IMR-90 (cell line): ENCODE results near the gene PPP1R15A. TPM values are rescaled to one million over a fixed set of nuclear protein-coding genes. Genes with fewer than 3 reads are reported as not detected.

Source experiments
- ATAC-seq: fragments of 200-7000 bp; cut with Tn5 transposase; 2 replicates; pipeline ENCODE4 v1.9.1; 2020; ENCODE audit warnings: low read depth, mild to moderate bottlenecking, moderate library complexity
- BruUV-seq: library from RNA; stranded (reverse); fragments of 400-500 nt; replicated peaks from 2 replicates; lab custom pipeline; 2021; lab: Mats Ljungman, UMichigan
- CTCF ChIA-PET: fragments of 300-600 bp; formaldehyde crosslinking; extraction: SDS; loops from one replicate; lab custom pipeline; 2021; ENCODE audit warnings: antibody characterized with exemption; lab: Yijun Ruan, JAX
- POLR2A ChIA-PET: fragments of 300-600 bp; sonication (Branson Sonifier 250); formaldehyde crosslinking; loops from one replicate; lab custom pipeline; 2022; ENCODE audit warnings: antibody characterized with exemption; ENCODE audit not compliant: unreplicated experiment; lab: Charles Lee
- DNase-seq: peaks from one replicate; pipeline ENCODE4 v3.0.0; 2013
- H2AFZ ChIP-seq: replicated peaks from 2 replicates; pipeline ENCODE3; 2013; ENCODE audit warnings: low read length, mild to moderate bottlenecking; ENCODE audit not compliant: poor library complexity
- H2AK5ac ChIP-seq: 2 replicates; pipeline ENCODE4 v1.6.1; 2013; ENCODE audit warnings: low read depth, low read length, inconsistent platforms
- H2AK9ac ChIP-seq: replicated peaks from 2 replicates; pipeline ENCODE3; 2013; ENCODE audit warnings: mild to moderate bottlenecking, low read depth, low read length, moderate library complexity; ENCODE audit not compliant: poor library complexity
- H2BK120ac ChIP-seq: 2 replicates; pipeline ENCODE4 v1.6.1; 2013; ENCODE audit warnings: low read depth, low read length, inconsistent platforms
- H2BK15ac ChIP-seq: 3 replicates; pipeline ENCODE4 v1.6.1; 2013; ENCODE audit warnings: low read depth, low read length, inconsistent platforms
- H2BK20ac ChIP-seq: 2 replicates; pipeline ENCODE4 v1.6.1; 2013; ENCODE audit warnings: low read depth, mild to moderate bottlenecking, inconsistent platforms, low read length, moderate library complexity
- H2BK5ac ChIP-seq: 2 replicates; pipeline ENCODE4 v1.6.1; 2013; ENCODE audit warnings: mild to moderate bottlenecking, low read depth, low read length, inconsistent platforms; ENCODE audit not compliant: poor library complexity, severe bottlenecking
- H3K14ac ChIP-seq: replicated peaks from 2 replicates; pipeline ENCODE4 v1.6.1; 2013; ENCODE audit warnings: low read depth, low read length, inconsistent platforms
- H3K18ac ChIP-seq: 2 replicates; pipeline ENCODE4 v1.6.1; 2013; ENCODE audit warnings: low read depth, low read length, control low read depth
- H3K23ac ChIP-seq: 2 replicates; pipeline ENCODE4 v1.6.1; 2013; ENCODE audit warnings: low read depth, low read length, inconsistent platforms
- H3K27ac ChIP-seq: 2 replicates; pipeline ENCODE4 v1.5.1; 2013; ENCODE audit warnings: mild to moderate bottlenecking, control low read depth, low read length; ENCODE audit not compliant: insufficient read depth
- H3K27me3 ChIP-seq: 2 replicates; pipeline ENCODE4 v1.6.1; 2013; ENCODE audit warnings: low read length; ENCODE audit not compliant: control insufficient read depth, insufficient read depth
- H3K36me3 ChIP-seq: 2 replicates; pipeline ENCODE4 v1.6.1; 2013; ENCODE audit warnings: low read length, mixed read lengths; ENCODE audit not compliant: control insufficient read depth, insufficient read depth
- H3K4ac ChIP-seq: 2 replicates; pipeline ENCODE4 v1.6.1; 2013; ENCODE audit warnings: low read depth, low read length, inconsistent platforms
- H3K4me1 ChIP-seq: 2 replicates; pipeline ENCODE4 v1.6.1; 2013; ENCODE audit warnings: low read length, mixed read lengths; ENCODE audit not compliant: control insufficient read depth, insufficient read depth
- H3K4me2 ChIP-seq: 2 replicates; pipeline ENCODE4 v1.6.1; 2013; ENCODE audit warnings: low read depth, mild to moderate bottlenecking, control low read depth, low read length, moderate library complexity
- H3K4me3 ChIP-seq: 2 replicates; pipeline ENCODE4 v1.5.1; 2013; ENCODE audit warnings: low read depth, mild to moderate bottlenecking, control low read depth, low read length, moderate library complexity; ENCODE audit not compliant: insufficient read depth
- H3K56ac ChIP-seq: 2 replicates; pipeline ENCODE4 v1.6.1; 2013; ENCODE audit warnings: low read length, inconsistent platforms; ENCODE audit not compliant: insufficient read depth; ENCODE audit errors: extremely low read depth
- H3K79me1 ChIP-seq, 2 experiments: 2 replicates each; pipeline ENCODE4 v1.6.1; 2013; ENCODE audit warnings: low read length in 2 of 2, inconsistent platforms in 1 of 2, low read depth in 1 of 2
- H3K9ac ChIP-seq: 2 replicates; pipeline ENCODE4 v1.6.1; 2013; ENCODE audit warnings: low read depth, low read length, control low read depth
- H3K9me1 ChIP-seq: 2 replicates; pipeline ENCODE4 v1.6.1; 2013; ENCODE audit warnings: low read length, inconsistent platforms; ENCODE audit not compliant: insufficient read depth
- H3K9me3 ChIP-seq: 2 replicates; pipeline ENCODE4 v1.6.1; 2013; ENCODE audit warnings: low read length; ENCODE audit not compliant: control insufficient read depth, insufficient read depth
- H4K20me1 ChIP-seq: 2 replicates; pipeline ENCODE4 v1.6.1; 2013; ENCODE audit warnings: low read length, inconsistent platforms; ENCODE audit not compliant: insufficient read depth
- H4K5ac ChIP-seq: 2 replicates; pipeline ENCODE4 v1.6.1; 2013; ENCODE audit warnings: mild to moderate bottlenecking, low read depth, low read length, control low read depth
- H4K8ac ChIP-seq, 2 experiments: 2 replicates each; pipeline ENCODE4 v1.6.1; 2013; ENCODE audit warnings: low read depth in 2 of 2, low read length in 2 of 2, control low read depth in 1 of 2, inconsistent platforms in 1 of 2
- H4K91ac ChIP-seq: 2 replicates; pipeline ENCODE4 v1.6.1; 2013; ENCODE audit warnings: low read depth, low read length, inconsistent platforms; ENCODE audit not compliant: insufficient read depth
- CHD1 ChIP-seq: IDR thresholded peaks from 2 replicates; pipeline ENCODE4 v1.6.1; 2012; ENCODE audit warnings: low read depth, low read length, improper control_type of control experiment
- MAFK ChIP-seq: IDR thresholded peaks from 2 replicates; pipeline ENCODE4 v1.6.1; 2012; ENCODE audit warnings: low read depth, low read length, improper control_type of control experiment
- MAZ ChIP-seq: IDR thresholded peaks from 2 replicates; pipeline ENCODE4 v1.6.1; 2012; ENCODE audit warnings: low read depth, mild to moderate bottlenecking, low read length, improper control_type of control experiment, moderate library complexity, borderline replicate concordance
- MXI1 ChIP-seq: IDR thresholded peaks from 2 replicates; pipeline ENCODE4 v1.6.1; 2012; ENCODE audit warnings: low read depth, mild to moderate bottlenecking, low read length, moderate library complexity, borderline replicate concordance
- NFE2L2 ChIP-seq: fragments of 150-350 bp; IDR thresholded peaks from 2 replicates; pipeline ENCODE4 v1.6.1; 2016; ENCODE audit warnings: low read depth, mild to moderate bottlenecking, low read length
- POLR2A ChIP-seq: IDR thresholded peaks from 2 replicates; pipeline ENCODE4 v1.6.1; 2012; ENCODE audit warnings: mild to moderate bottlenecking, low read depth, low read length
- RAD21 ChIP-seq: IDR thresholded peaks from 2 replicates; pipeline ENCODE4 v1.6.1; 2012; ENCODE audit warnings: low read length, improper control_type of control experiment
- RCOR1 ChIP-seq: IDR thresholded peaks from 2 replicates; pipeline ENCODE4 v1.6.1; 2012; ENCODE audit warnings: mild to moderate bottlenecking, low read length, improper control_type of control experiment; ENCODE audit not compliant: insufficient replicate concordance
- SMC3 ChIP-seq: fragments of 150-350 bp; IDR thresholded peaks from 2 replicates; pipeline ENCODE4 v1.6.1; 2016; ENCODE audit warnings: low read depth, mild to moderate bottlenecking, antibody characterized with exemption, low read length, moderate library complexity
- WGBS, 2 experiments: methylation state at CpG; one replicate each; pipeline versions ENCODE4 v1.1.5 to v1.1.7; 2013; ENCODE audit warnings: missing lambda C conversion rate in 2 of 2; ENCODE audit not compliant: insufficient read length in 1 of 2; ENCODE audit errors: extremely low coverage in 2 of 2; 5-methylcytosine and 5-hydroxymethylcytosine counted together
- dilution Hi-C: fragments of 300-500 bp; cut with HindIII; formaldehyde crosslinking; loops from one replicate; pipeline ENCODE4 v1.14.3; 2018; ENCODE audit warnings: low sequenced_read_pairs; ENCODE audit not compliant: unreplicated experiment
- in situ Hi-C: fragments of 300-500 bp; cut with MboI; formaldehyde crosslinking; loops from 3 replicates; pipeline ENCODE4 v1.14.3; 2019; ENCODE audit warnings: low sequenced_read_pairs, inconsistent platforms, mixed read lengths
- intact Hi-C: fragments of 100-400 bp; cut with micrococcal nuclease; formaldehyde crosslinking; loops from 2 replicates; pipeline ENCODE4 v1.10.0; 2022
- polyA plus RNA-seq, 3 experiments: library from polyadenylated mRNA; depleted of rRNA; stranded (reverse); fragments of >200 nt; gene quantifications; 2 replicates each; pipeline ENCODE4 v1.2.3, GENCODE V29; 2012; ENCODE audit warnings: low replicate concordance in 1 of 3
- total RNA-seq: library from RNA; depleted of rRNA; stranded (reverse); fragments of >200 nt; gene quantifications from 2 replicates; pipeline ENCODE4 v1.2.3, GENCODE V29; 2012
- TF ChIP-seq, protein P1 (sequence below): conservative IDR thresholded peaks from 2 replicates; pipeline ENCODE4 v1.5.1; 2012; ENCODE audit warnings: mild to moderate bottlenecking, low read depth, low read length, improper control_type of control experiment
- TF ChIP-seq, protein P2 (sequence below): fragments of 150-350 bp; IDR thresholded peaks from 2 replicates; pipeline ENCODE4 v1.6.1; 2016; ENCODE audit warnings: low read depth, mild to moderate bottlenecking, low read length, moderate library complexity, borderline replicate concordance
- TF ChIP-seq, protein P3 (sequence below): fragments of 150-350 bp; IDR thresholded peaks from 2 replicates; pipeline ENCODE4 v1.6.1; 2017; ENCODE audit warnings: mild to moderate bottlenecking, antibody characterized with exemption, low read length, low read depth

The PPP1R15A gene
- total and polyA plus RNA-seq, 2 of the 4 experiments (the other 2 are of a cell fraction) = 26.7 to 87.7 TPM

DNA sequence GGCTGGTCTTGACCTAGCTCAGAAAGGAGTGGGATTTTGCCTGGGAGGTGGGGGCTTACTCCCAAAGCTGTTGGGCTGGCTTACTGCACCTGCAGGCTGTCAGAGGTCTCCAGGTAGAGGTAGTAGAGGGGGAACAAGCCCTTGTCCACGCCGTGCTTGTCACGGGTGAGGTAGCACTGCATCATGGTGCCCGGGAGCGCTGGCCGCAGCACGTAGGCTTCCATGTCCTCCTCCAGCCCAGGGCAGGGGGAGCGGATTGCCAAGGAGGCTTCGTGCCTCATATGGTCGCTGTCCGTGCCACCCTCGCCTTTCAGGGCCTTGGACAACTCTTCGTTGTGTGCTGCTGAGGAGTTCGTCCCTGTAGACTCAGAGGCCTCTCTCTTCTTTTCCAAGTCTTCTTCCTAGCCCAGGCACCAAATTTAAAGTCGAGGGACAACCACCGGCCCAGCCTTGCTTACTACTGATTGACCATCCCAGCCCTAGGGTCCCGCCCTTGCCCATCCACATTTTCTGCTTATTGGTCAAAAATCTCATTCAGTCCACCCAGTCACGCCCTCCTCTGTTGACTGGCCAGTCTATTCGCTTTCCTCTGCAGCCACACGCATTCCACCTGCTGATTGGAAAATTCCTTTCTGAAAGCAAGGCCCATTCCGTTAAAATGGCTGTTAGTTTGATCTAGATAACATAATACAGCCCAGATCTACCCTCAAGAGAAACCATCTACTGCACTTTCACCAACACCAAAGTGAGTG, 15.8 kb downstream of the PPP1R15A start:
- Histone ChIP-seq H3K18ac (no peak overlapping the region), H3K27ac (no peak overlapping the region), H3K14ac (no peak overlapping the region), H3K4me2 (no peak overlapping the region), H3K4me1 (no peaks in the 10 kb centered on the region), H3K4ac (no peak overlapping the region), H2BK5ac (no peak overlapping the region), H3K27me3 (no peaks in the 10 kb centered on the region), H2AK9ac (no peak overlapping the region), H2AFZ (no peak overlapping the region), H2BK15ac (no peak overlapping the region), H3K56ac (no peak overlapping the region; the same call in 1 of the 2 replicates), H3K9ac (no peak overlapping the region), H2BK20ac (no peak overlapping the region), H4K91ac (no peak overlapping the region), H3K23ac (no peak overlapping the region), H4K20me1 (no peaks in the 10 kb centered on the region), H2AK5ac (no peak overlapping the region), H3K9me3 (no peaks in the 10 kb centered on the region), H3K79me1 (no peaks in the 10 kb centered on the region), H3K9me1 (0 out of 2 replicates have a peak, but pooled peaks cover 6% of the 10 kb centered on the region), H4K5ac (no peak overlapping the region), H3K4me3 (no peak overlapping the region), H4K8ac (no peak overlapping the region), H3K36me3 (no peaks in the 10 kb centered on the region), H2BK120ac (no peak overlapping the region)
- no TSS peak for BruUV-seq
- ATAC-seq (no peak), DNase-seq (no peak)
- POLR2A ChIA-PET = no interaction called here
- WGBS, 2 experiments = 91% methylated on average over 17 of the region's 21 CpGs; no CpG with 5 or more reads in 1 of the 2 experiments
- dilution Hi-C loops (no loop called here), in situ Hi-C loops (no loop called here), intact Hi-C loops (no loop called here)
- CTCF ChIA-PET = interaction anchor here (0.7 kb wide), 1 partner anchor 105 kb away, joined by 3 read pairs; the partner anchor contains the start of genes GYS1 and RUVBL2
- TF ChIP-seq SMC3 (no peak), CHD1 (no peak), MAZ (no peak), RCOR1 (no peak), RAD21 (no peak), MXI1 (no peak), MAFK (no peak), NFE2L2 (no peak), POLR2A (no peak)
- TF ChIP-seq, protein P1, sequence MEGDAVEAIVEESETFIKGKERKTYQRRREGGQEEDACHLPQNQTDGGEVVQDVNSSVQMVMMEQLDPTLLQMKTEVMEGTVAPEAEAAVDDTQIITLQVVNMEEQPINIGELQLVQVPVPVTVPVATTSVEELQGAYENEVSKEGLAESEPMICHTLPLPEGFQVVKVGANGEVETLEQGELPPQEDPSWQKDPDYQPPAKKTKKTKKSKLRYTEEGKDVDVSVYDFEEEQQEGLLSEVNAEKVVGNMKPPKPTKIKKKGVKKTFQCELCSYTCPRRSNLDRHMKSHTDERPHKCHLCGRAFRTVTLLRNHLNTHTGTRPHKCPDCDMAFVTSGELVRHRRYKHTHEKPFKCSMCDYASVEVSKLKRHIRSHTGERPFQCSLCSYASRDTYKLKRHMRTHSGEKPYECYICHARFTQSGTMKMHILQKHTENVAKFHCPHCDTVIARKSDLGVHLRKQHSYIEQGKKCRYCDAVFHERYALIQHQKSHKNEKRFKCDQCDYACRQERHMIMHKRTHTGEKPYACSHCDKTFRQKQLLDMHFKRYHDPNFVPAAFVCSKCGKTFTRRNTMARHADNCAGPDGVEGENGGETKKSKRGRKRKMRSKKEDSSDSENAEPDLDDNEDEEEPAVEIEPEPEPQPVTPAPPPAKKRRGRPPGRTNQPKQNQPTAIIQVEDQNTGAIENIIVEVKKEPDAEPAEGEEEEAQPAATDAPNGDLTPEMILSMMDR = no peak
- TF ChIP-seq, protein P2, sequence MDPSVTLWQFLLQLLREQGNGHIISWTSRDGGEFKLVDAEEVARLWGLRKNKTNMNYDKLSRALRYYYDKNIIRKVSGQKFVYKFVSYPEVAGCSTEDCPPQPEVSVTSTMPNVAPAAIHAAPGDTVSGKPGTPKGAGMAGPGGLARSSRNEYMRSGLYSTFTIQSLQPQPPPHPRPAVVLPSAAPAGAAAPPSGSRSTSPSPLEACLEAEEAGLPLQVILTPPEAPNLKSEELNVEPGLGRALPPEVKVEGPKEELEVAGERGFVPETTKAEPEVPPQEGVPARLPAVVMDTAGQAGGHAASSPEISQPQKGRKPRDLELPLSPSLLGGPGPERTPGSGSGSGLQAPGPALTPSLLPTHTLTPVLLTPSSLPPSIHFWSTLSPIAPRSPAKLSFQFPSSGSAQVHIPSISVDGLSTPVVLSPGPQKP = no peak
- TF ChIP-seq, protein P3, sequence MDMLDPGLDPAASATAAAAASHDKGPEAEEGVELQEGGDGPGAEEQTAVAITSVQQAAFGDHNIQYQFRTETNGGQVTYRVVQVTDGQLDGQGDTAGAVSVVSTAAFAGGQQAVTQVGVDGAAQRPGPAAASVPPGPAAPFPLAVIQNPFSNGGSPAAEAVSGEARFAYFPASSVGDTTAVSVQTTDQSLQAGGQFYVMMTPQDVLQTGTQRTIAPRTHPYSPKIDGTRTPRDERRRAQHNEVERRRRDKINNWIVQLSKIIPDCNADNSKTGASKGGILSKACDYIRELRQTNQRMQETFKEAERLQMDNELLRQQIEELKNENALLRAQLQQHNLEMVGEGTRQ = no peak
